NCI-H1436 (cell line): ENCODE measurements around the gene GNA12.
"Not testable (repeated sequence)": the region's sequence is repeated elsewhere in the genome, so short reads cannot be mapped to it uniquely, and the experiment has no call there.

Experiments used
- DNase-seq: peaks from one replicate; lab custom pipeline; 2025; lab: John Stamatoyannopoulos, UW

The GNA12 gene

DNA sequence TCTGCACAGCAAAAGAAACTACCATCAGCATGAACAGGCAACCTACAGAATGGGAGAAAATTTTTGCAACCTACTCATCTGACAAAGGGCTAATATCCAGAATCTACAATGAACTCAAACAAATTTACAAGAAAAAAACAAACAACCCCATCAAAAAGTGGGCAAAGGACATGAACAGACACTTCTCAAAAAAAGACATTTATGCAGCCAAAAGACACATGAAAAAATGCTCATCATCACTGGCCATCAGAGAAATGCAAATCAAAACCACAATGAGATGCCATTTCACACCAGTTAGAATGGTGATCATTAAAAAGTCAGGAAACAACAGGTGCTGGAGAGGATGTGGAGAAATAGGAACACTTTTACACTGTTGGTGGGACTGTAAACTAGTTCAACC lies 95.4 kb downstream of the GNA12 start:
- not testable (repeated sequence) for DNase-seq

DNA sequence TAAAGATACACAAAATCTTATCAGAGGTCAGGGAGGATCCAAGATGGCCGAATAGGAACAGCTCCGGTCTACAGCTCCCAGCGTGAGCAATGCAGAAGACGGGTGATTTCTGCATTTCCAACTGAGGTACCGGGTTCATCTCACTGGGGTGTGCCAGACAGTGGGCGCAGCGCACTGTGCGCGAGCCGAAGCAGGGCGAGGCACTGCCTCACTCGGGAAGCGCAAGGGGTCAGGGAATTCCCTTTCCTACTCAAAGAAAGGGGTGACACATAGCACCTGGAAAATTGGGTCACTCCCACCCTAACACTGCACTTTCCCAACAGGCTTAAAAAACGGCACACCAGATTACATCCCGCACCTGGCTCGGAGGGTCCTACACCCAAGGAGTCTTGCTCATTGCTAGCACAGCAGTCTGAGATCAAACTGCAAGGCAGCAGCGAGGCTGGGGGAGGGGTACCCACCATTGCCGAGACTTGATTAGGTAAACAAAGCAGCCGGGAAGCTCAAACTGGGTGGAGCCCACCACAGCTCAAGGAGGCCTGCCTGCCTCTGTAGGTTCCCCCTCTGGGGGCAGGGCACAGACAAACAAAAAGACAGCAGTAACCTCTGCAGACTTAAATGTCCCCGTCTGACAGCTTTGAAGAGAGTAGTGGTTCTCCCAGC lies 100.5 kb downstream of the GNA12 start:
- DNase-seq = not testable (repeated sequence)

DNA sequence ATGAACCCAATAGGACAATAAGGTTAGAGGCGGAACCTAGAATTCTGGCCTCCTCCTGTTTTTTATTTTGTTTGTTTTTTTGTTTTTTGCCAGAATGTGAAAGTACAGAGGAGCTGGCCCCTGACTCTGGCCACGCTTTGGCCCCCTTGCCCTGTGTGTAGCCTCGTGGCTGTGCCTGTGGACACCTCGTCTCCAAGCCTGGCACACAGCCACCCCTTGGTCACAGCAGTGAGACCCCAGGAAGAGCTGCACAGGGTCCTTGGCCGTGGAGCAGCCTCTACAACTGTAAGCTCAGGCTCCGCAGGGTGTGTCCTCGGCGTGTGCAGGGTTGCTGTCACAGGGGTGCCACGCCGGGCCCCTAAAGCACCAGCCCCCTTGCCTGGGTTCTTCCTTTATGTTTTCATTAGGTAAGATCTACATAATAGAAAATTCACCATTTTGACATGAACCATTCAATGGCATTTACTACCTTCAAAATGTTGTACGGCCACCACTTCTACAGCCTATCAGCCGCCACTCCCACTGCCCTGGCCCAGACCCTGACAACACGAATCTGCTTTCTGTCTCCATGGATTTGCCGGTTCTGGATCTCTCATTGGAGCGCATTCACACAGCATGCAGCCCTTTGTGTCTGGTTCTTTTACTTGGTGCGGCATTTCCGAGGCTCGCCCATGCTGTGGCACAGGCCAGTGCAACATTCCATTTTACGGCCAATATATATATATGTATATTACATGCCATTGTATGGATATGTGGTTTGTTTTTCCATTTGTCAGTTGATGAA lies 105.2 kb downstream of the GNA12 start:
- no peak for DNase-seq

GRCh38 chr7:2737771-2738540 lies 106.2 kb downstream of the GNA12 start:
- DNase-seq = no peak

- DNase-seq = not testable (repeated sequence)
Measured at GRCh38 chr7:2737005-2737743, 106.9 kb downstream of the GNA12 start.

DNA sequence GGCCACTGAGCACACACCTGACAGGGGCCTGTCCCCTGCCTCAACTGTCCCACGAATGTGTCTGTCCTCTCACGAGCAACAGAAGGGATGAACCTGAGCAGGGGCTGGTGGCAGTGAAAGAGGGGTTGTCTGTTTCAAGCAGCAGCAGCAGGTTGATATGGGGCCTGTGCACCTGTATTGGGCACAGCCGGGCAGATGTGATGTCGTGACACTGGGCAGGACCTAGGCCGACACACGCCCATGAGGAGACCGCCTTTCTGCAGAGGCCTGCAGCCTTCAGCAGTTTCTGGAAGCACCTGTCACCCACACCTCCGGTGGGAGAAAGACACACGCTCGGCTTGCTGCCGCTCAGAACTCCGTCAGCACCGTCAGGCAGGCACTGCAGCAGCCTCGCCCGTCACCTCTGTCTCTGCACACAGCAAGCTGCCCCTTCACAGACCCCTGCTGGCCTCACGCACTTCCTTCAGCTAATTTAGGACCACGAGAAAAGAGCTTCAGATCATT lies 107.6 kb downstream of the GNA12 start:
- DNase-seq = no peak

DNA sequence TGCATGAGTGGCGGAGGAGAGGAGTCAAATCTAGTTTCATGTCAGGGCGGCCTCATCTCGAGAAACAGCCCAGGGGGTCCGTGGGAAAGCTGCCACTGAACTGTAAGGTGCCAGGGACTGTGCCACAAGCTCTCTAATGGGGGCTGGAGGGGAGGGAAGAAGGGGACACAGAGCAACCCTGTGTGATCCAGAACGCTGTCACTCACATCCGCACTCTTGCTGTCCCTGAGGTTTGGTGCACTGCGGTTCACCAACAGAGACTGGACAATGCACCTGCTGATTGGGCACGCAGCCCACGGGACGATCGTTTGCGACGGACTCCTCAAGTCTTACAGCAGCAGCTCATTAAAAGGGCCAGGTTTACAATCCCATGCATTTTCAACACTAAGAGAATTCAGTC lies 108.4 kb downstream of the GNA12 start:
- DNase-seq = no peak

DNA sequence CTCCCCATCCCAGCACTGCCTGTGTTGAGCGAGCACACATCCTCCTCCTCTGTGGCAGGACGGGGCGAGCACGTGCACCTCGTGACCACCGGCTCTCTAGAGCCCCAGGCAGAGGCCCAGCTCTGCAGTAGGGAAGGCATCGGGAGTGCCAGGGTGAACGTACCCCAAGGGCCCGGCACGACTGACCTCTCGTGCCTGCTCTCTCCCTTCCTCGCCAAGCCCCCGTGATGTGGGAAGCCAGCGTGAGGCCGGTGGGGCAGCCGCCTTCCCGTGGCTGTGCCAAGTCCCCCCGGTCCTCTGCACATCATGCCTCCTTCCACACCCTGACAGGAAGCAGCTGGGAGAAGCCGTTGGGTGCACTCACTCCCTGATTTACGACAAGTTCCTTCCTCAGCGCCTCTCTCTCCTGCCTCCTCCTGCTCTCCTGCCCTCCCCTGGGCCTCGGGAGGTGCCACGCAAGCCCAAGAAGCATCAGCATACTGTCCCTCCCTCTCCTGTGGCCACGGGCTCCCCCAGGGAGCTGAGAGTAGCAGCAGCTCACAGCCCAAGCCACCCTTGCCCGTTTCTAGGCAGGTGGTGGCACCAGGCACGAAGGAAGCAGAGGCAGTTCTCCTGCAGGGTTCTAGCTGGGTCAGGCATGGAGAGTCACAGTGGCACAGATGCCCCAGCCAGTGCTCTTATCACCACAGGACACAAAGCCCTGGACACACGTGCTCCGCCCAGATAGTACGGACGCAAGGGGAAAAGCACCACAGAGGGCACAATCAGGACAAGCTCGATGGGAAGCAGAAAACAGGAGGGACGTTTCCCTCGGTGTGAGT lies 109.1 kb downstream of the GNA12 start:
- peak; percentile 50 for DNase-seq

DNA sequence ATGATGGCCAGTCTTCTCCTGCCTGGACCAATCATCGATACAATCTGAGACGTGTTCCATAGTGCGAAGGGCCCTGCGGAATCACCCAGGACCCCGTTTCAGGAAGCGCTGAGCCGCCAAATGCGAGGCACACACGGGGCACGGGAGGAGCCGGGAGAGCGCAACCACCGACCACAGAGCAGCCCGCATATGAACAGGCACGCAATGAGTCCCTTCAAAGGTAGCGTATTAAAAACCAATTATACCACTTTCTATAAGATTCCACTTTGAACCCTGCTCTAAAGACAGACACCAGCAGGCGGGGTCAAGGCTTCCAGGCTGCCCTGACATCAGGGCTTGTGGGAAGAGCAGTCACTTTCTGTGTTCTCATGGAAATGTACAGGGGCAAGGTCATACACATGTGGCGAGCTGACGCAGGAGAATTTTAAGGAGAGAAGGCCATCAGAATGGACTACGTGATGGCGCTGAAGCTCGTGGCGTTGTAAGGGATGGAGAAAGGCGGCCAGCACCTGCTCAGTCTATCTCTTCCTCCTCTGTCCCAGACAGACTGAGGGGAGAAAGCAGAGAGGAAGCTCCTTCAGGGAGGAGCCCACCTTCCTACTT lies 109.9 kb downstream of the GNA12 start:
- no peak for DNase-seq

GRCh38 chr7:2732959-2733584 lies 111.0 kb downstream of the GNA12 start:
- DNase-seq = no peak

- no peak for DNase-seq
Measured at GRCh38 chr7:2732388-2732787, 111.7 kb downstream of the GNA12 start.

DNA sequence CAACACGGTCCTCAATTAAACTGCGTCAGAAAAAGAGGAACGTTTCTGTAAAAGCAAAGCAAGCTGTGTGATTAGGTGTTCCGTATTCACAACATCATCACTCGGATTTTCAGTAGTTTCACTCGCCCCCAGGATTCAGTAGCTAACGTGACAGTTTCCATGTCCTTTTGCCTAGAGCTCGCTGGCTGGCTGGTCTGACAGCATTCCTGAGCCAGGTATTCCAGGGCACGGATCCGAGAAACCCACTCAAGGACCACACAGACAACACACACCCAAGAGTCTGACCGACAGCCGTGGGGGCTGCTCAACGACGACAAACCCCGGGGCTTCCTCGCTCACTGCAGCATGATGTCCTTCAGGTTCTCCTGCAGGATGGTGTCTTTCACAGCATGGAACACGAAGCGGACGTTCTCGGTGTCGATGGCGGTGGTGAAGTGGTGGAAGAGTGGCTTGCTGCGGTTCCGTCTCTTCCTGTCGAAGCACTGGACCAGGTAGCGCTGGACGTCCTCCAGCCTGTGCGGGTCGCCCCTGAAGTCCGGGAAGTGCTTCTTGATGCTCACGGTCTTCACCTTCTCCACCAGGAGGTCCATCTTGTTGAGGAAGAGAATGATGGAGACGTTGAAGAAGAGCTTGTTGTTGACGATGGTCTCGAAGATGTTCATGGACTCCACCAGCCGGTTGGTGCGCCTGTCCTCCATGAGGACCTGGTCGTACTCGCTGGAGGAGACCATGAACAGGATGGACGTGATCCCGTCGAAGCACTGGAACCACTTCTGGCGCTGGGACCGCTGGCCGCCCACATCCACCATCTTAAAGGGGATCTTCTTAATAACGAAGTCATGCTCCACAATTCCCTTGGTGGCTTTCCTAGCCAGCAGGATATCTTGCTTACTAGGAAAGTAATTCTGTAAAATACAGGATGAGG lies 113.0 kb downstream of the GNA12 start:
- no peak for DNase-seq

DNA sequence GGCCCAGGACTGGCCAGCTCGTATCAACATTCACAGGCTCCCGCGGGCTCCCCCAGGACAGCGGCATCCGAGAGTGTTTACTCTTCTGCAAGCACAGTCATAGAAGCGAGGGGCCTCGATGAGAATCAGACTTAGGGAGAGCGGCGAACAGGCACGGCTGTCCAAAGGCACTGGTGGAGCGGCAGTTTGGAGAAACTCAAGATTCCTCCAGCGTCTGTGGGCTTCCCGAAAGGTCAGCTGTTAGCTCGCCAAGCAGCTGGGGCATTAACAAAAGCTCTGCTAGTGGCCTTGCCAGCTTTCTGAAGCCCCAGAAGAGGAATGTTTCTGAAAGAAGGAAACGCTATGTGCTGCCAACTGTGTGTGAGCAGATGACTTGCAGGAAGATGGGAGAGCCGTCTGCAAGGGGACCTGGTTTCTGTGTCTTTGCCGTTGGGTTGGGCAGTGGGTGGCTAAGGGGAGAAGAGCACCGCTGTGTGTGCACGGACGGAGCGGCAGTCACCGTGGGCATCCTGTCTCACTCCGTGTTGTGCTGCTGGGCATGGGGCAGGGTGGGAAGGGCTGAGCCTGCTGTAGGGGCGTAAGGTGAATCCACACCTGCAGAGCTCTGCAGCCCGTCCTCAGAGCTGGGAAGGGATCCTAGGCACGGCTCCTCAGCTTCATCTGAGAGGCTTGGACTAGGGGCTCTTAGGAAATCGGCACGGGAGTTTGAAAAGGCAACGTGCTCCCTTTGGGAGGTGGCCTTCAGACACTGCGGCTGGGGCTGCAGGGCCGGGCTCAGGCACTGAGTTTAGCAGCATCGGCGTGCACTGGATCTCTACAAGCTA lies 114.0 kb downstream of the GNA12 start:
- no peak for DNase-seq

GRCh38 chr7:2729031-2729892 lies 114.8 kb downstream of the GNA12 start:
- DNase-seq = no peak

DNA sequence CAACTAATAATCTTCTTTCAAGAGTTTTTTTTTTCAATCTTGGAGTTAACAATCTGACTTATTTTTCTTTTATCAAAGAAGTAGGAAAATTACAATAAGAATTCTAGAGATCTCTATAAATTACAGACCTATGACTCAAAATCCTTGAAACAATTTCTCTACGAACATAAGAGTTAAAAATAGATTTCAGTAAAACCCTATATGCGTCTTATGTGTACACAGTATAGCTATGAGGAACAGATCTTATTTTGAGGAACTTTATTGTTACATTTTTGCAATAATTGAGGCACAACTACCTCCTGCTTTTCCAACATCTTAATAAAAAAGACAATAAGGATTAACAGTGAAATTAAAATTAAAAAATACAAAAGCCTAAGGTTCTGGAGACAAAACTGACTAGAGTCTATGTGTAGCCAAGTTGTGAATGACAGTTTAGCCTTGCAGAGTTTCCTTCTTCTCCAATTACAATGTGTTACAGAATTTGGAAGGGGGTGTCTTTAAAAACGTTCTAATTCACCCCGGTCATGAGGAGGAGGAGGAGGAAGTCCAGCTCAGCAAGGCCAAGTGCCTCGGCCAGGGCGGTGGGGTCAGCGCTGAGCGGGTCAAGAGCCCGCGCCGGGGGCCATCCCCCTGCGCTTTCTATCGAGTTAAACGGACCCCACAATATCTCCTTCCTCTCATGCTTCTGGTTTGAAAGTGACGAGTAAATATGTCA lies 115.6 kb downstream of the GNA12 start:
- no peak for DNase-seq

- not testable (repeated sequence) for DNase-seq
Measured at GRCh38 chr7:2727206-2727605, 116.9 kb downstream of the GNA12 start.
